GM18505 (cell line): Measurements from ENCODE around the gene CDIPT.

Source experiments
- ATAC-seq: cut with Tn5 transposase; IDR thresholded peaks from one replicate; pipeline ENCODE4 v1.9.1; 2021; ENCODE audit not compliant: unreplicated experiment
- POLR2A ChIP-seq: IDR thresholded peaks from 4 replicates; pipeline ENCODE4 v1.6.1; 2011; ENCODE audit warnings: borderline replicate concordance; ENCODE audit not compliant: insufficient read depth, insufficient read length; ENCODE audit errors: extremely low read depth

The CDIPT gene

GRCh38 chr16:29820271-29820701 lies 42.7 kb downstream of the CDIPT start, which contains the start of gene MVP:
Gene MVP, plus strand, starts transcription at chr16:29820462. Its CDS starts 10,088 bp downstream, at chr16:29830550.
- no peak for ATAC-seq
- peak; percentile 79 for TF ChIP-seq POLR2A

- ATAC-seq: no peak
- TF ChIP-seq POLR2A: no peak
Observed at GRCh38 chr16:29819506-29819905, 43.5 kb downstream of the CDIPT start.

GRCh38 chr16:29818082-29818481 lies 44.9 kb downstream of the CDIPT start:
- TF ChIP-seq POLR2A: no peak
- ATAC-seq: no peak

GRCh38 chr16:29816694-29817441 lies 46.2 kb downstream of the CDIPT start:
- no peak for TF ChIP-seq POLR2A
- ATAC-seq: peak; percentile 18

- TF ChIP-seq POLR2A: peak; percentile 84
- ATAC-seq: peak; percentile 54
Observed at GRCh38 chr16:29815793-29816693, 47.0 kb downstream of the CDIPT start, which contains the start of gene PAGR1. Gene PAGR1, plus strand, starts transcription at chr16:29816152. Its CDS starts 374 bp downstream, at chr16:29816526.

- no peak for TF ChIP-seq POLR2A
- ATAC-seq: no peak
Observed at GRCh38 chr16:29815032-29815721, 47.8 kb downstream of the CDIPT start.

GRCh38 chr16:29814592-29814991 lies 48.4 kb downstream of the CDIPT start:
- ATAC-seq: no peak
- TF ChIP-seq POLR2A: no peak

- TF ChIP-seq POLR2A: no peak
- no peak for ATAC-seq
Observed at GRCh38 chr16:29813644-29814562, 49.1 kb downstream of the CDIPT start.

GRCh38 chr16:29812754-29813643 lies 50.0 kb downstream of the CDIPT start:
- TF ChIP-seq POLR2A: no peak
- no peak for ATAC-seq

- ATAC-seq: no peak
- TF ChIP-seq POLR2A: no peak
Observed at GRCh38 chr16:29811896-29812665, 50.9 kb downstream of the CDIPT start, which contains the start of gene PRRT2. Gene PRRT2, plus strand, starts transcription at chr16:29812193. Its CDS starts 862 bp downstream, at chr16:29813055.

GRCh38 chr16:29811170-29811895 lies 51.7 kb downstream of the CDIPT start:
- peak; percentile 50 for TF ChIP-seq POLR2A
- ATAC-seq: no peak
